Pancreas (tissue), 10 donors: ENCODE results near the gene LHPP. TPM values are rescaled to one million over a fixed set of nuclear protein-coding genes. Genes with fewer than 3 reads are reported as not detected.

Source experiments
- ATAC-seq, 4 donors: fragments of 200-7000 bp; cut with Tn5 transposase; one replicate each; pipeline versions ENCODE4 v1.8.0 to v1.9.1; 2020; ENCODE audit warnings: mild to moderate bottlenecking in 4 of 4, moderate library complexity in 4 of 4
- DNase-seq, 6 donors: peaks; one replicate each; pipeline ENCODE4 v3.0.0-alpha.2; 2020
- FAIRE-seq: peaks from 2 replicates; lab custom pipeline; 2012; peaks lifted over from hg19 to GRCh38; lab: Jason Lieb, UNC
- H3K27ac ChIP-seq, 4 donors: fragments of 200-600 bp; sonication (generic); 1 replicate in 3 of 4; 2 replicates in 1 of 4; pipeline versions ENCODE4 v1.5.0 to v1.8.0; 2020
- H3K27me3 ChIP-seq, 4 donors: fragments of 200-600 bp; one replicate each; pipeline ENCODE4 v1.8.0; 2021
- H3K36me3 ChIP-seq, 3 donors: fragments of 200-600 bp; sonication (generic) in 1 of 3; one replicate each; pipeline versions ENCODE4 v1.5.0 to v1.8.0; 2020 to 2021
- H3K4me1 ChIP-seq, 3 donors: fragments of 200-600 bp; one replicate each; pipeline ENCODE4 v1.8.0; 2021
- H3K4me3 ChIP-seq, 4 donors: fragments of 200-600 bp; sonication (generic) in 2 of 4; one replicate each; pipeline versions ENCODE4 v1.5.0 to v1.8.0; 2020 to 2021
- H3K9me3 ChIP-seq, 4 donors: fragments of 200-600 bp; one replicate each; pipeline ENCODE4 v1.8.0; 2021
- CTCF ChIP-seq, 4 donors: fragments of 200-600 bp; sonication (generic) in 3 of 4; IDR thresholded peaks; one replicate each; pipeline versions ENCODE4 v1.5.0 to v1.8.0; 2021; ENCODE audit warnings: antibody characterized with exemption in 4 of 4
- whole genome bisulfite sequencing, 2 donors: extraction: QIAGEN DNeasy Blood & Tissue Kit; methylation state at CpG; one replicate each; pipeline ENCODE4 v1.1.7; 2013; 5-methylcytosine and 5-hydroxymethylcytosine counted together
- intact Hi-C, 3 donors: fragments of 100-400 bp; cut with DNase I; formaldehyde crosslinking; loops; one replicate each; pipeline versions ENCODE4 v1.11.1 to v1.14.2; 2022
- polyA plus RNA-seq, 2 donors: library from polyadenylated mRNA; stranded (reverse); fragments of 200-250 nt; gene quantifications; one replicate each; pipeline ENCODE4 v1.2.3, GENCODE V29; 2013
- total RNA-seq, 6 donors: library from RNA; stranded (reverse); fragmentation: NEBNext Ultra II Directional in 4 of 6; extraction: Animal tissue kit (Norgen Biotek cat#: 25700) in 4 of 6; gene quantifications; one replicate each; pipeline versions ENCODE4 v1.2.1 to v1.2.4, GENCODE V29; 2021 to 2023
- donor health status: healthy with polysubstance abuse.
- donor health status: DM: no; HTN: no; CAD: no; lungs with moderate emphysema.
- donor health status: DM: no; HTN: no; CAD: no.
- donor health status: control.
- donor health status: control.
- donor health status: Bipolar disorder and iron deficiency.
- donor health status: DM: yes; HTN: yes; CAD: no.
- donor health status: DM: no; HTN: no; CAD: no.
- donor health status: DM: no; HTN: no; CAD: no.
- donor health status: DM: yes; HTN: yes; CAD: no.

Gene LHPP
- total and polyA plus RNA-seq, 8 donors = 5.3 to 10.8 (median 7.8) TPM

- ATAC-seq (no peak), DNase-seq (no peak), FAIRE-seq (no peak)
- no peak for TF ChIP-seq CTCF (IDR thresholded peaks at IDR 0.05)
- Histone ChIP-seq H3K27me3 (no peaks in the 10 kb centered on the region), H3K9me3 (no peaks in the 10 kb centered on the region), H3K27ac (no peak overlapping the region), H3K4me1 (no peaks in the 10 kb centered on the region), H3K4me3 (no peak overlapping the region), H3K36me3 (no peaks in the 10 kb centered on the region)
- WGBS, 2 donors = 90 to 93% methylated on average over 16 of the region's 16 CpGs
- intact Hi-C loops = no loop called here
Observed at GRCh38 chr10:124511205-124512039, 49.8 kb downstream of the LHPP start.

DNA sequence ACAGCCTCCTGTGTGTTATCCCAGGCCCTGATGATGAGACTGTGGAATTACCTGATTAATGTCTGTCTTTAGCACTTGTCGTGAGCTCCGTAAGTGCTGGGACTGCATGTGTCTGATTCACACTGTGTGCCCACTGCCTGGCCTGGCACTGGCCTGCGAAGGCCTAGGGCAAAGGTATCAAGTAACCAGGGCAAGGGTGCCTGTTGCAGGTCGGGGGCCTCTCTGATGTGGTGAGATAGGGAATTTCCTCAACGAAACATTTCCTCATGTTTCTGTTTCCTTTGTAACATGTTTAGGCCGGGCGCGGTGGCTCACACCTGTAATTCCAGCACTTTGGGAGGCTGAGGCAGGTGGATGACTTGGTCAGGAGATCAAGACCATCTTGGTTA lies 50.4 kb downstream of the LHPP start:
- H3K4me3 ChIP-seq = no peak overlapping the region

GRCh38 chr10:124512600-124512999 lies 51.0 kb downstream of the LHPP start:
- DNase-seq (no peak), ATAC-seq (no peak), FAIRE-seq (no peak)
- no peak for TF ChIP-seq CTCF (IDR thresholded peaks at IDR 0.05)
- intact Hi-C loops = no loop called here
- WGBS, 2 donors = 95 to 96% methylated on average over 6 of the region's 8 CpGs
- Histone ChIP-seq H3K4me1 (no peaks in the 10 kb centered on the region), H3K9me3 (no peaks in the 10 kb centered on the region), H3K27me3 (no peaks in the 10 kb centered on the region), H3K36me3 (no peaks in the 10 kb centered on the region), H3K27ac (no peak overlapping the region), H3K4me3 (no peak overlapping the region)

More for the DNA sequence above, 50.4 kb downstream of the LHPP start:
- Histone ChIP-seq H3K36me3 (no peaks in the 10 kb centered on the region), H3K27ac (no peak overlapping the region), H3K27me3 (no peaks in the 10 kb centered on the region), H3K4me1 (no peaks in the 10 kb centered on the region), H3K9me3 (no peaks in the 10 kb centered on the region)
- WGBS, 2 donors = 93 to 95% methylated on average over 8 of the region's 8 CpGs
- TF ChIP-seq CTCF (IDR thresholded peaks at IDR 0.05) = no peak
- intact Hi-C loops = no loop called here
- DNase-seq (no peak), ATAC-seq (no peak), FAIRE-seq (no peak)

GRCh38 chr10:124515244-124515970 lies 53.8 kb downstream of the LHPP start:
- DNase-seq (no peak), FAIRE-seq (no peak), ATAC-seq (no peak)
- no peak for TF ChIP-seq CTCF (IDR thresholded peaks at IDR 0.05)
- no peaks in the 10 kb centered on the region for H3K27me3 ChIP-seq
- H3K27ac ChIP-seq = no peak overlapping the region
- 82 to 90% methylated on average over 13 of the region's 13 CpGs for WGBS, 2 donors
- intact Hi-C loops = no loop called here
- H3K36me3 ChIP-seq = no peaks in the 10 kb centered on the region
- no peaks in the 10 kb centered on the region for H3K4me1 ChIP-seq
- H3K9me3 ChIP-seq = no peaks in the 10 kb centered on the region
- no peak overlapping the region for H3K4me3 ChIP-seq
